IPS-18c (cell line): ENCODE results near the gene ATP5F1D.
"Not testable (repeated sequence)": the region's sequence is repeated elsewhere in the genome, so short reads cannot be mapped to it uniquely, and the experiment has no call there.

Source experiments
- H3K4me3 ChIP-seq: 2 replicates; pipeline ENCODE4 v1.7.0; 2013; ENCODE audit warnings: low read depth, mild to moderate bottlenecking, low read length, moderate library complexity; ENCODE audit not compliant: insufficient read depth
- H3K9me3 ChIP-seq: one replicate; pipeline ENCODE4 v1.6.1; 2013; ENCODE audit warnings: mild to moderate bottlenecking, low read length, moderate library complexity; ENCODE audit not compliant: control insufficient read depth, insufficient read depth

The ATP5F1D gene

GRCh38 chr19:1239420-1239795 lies 2.1 kb upstream of the ATP5F1D start:
- no peaks in the 10 kb centered on the region for H3K9me3 ChIP-seq
- peak overlapping the region; percentile 72; the same call in 1 of the 2 replicates for H3K4me3 ChIP-seq

DNA sequence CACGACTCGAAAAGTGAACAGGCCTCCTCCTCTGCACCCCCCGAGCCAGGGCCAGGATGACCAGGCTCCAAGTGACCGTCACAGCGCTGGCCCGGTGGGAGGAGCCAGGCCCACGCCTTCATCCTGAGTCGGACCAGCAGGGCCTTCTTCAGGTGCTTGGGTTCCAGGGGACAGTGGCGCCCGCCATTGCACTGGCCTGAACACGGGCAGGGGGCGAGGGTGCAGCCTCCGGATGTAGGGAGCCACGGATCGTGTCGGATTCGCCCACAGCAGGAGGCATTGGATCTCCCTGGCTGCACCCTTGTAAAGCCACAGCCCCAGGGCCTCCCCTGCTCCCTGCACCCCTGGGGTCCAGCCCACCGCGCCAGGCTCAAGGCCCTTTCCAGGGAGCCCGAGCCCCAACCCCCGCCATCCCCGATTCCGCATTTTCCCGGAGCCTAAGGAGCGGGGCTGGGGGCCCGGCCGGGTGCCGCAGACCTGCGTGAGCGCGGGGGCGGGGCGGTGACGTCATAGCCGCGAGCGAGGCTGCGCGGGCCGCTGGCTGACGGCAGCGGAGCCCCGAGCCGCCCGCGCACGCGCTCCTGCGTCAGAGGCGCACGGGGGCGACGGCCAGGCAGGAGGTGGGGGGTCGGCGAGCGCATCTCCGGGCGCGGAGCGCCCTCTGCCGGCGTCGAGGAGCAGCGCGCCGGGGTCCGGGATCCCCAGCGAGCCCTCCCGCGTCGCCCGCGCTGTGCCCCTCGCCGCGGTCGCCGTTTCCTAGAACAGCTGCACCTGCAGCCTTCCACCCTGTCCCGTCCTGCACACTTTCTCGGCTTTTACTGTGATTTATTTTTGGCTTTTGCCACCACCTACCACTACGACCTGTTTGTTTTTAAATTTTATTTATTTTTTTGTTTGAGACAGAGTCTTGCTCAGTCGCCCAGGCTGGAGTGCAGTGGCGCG lies 1.5 kb upstream of the ATP5F1D start:
- no peaks in the 10 kb centered on the region for H3K9me3 ChIP-seq
- peak overlapping the region; percentile 72 for H3K4me3 ChIP-seq

DNA sequence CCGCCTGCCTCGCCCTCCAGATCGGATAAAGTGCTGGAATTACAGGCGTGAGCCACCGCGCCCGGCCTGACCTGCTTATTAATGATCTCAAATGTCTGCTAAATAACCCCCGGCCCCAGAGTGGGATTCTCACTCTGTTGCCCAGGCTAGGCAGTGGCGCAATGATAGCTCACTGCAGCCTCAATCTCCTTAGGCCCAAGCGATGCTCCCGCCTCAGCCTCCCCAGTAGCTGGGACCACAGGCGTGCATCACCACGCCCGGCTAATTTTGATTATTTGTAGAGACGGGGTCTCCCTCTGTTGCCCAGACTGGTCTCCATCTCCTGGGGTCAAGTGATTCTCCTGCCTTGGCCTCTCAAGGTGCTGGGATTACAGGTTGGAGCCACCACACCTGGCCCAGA lies 626 bp upstream of the ATP5F1D start:
- no peaks in the 10 kb centered on the region for H3K9me3 ChIP-seq
- no peak overlapping the region; the same call in 1 of the 2 replicates for H3K4me3 ChIP-seq

DNA sequence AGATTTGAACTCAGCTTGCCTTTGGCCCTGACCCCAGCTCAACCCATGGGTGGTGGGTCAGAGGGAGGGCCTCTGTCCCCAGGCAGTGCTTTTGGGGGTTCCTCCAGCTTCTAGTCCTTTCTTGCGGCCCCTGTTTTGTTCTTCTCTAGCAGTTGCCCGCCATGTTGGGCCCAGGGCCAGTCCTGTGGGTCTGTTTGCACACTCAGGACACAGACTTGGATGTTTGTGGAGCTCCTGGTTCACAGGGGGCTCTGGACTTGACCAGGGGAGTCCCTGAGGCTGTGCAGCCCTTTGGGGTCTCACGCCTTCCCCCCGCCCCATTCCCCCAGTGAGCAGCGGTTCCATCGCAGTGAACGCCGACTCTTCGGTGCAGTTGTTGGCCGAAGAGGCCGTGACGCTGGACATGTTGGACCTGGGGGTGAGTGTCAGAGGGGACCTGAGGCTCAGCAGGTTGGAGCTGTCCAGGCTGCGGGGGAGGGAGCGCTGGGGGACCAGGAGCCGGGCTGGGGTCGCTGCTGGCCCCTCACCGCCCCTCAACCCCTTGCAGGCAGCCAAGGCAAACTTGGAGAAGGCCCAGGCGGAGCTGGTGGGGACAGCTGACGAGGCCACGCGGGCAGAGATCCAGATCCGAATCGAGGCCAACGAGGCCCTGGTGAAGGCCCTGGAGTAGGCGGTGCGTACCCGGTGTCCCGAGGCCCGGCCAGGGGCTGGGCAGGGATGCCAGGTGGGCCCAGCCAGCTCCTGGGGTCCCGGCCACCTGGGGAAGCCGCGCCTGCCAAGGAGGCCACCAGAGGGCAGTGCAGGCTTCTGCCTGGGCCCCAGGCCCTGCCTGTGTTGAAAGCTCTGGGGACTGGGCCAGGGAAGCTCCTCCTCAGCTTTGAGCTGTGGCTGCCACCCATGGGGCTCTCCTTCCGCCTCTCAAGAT lies 2.5 kb downstream of the ATP5F1D start:
- Histone ChIP-seq H3K9me3 (no peaks in the 10 kb centered on the region), H3K4me3 (no peak overlapping the region)

- Histone ChIP-seq H3K9me3 (peaks cover 2% of the 10 kb centered on the region), H3K4me3 (no peak overlapping the region)
These were observed 3.3 kb downstream of the ATP5F1D start for GRCh38 chr19:1244693-1245451.

DNA sequence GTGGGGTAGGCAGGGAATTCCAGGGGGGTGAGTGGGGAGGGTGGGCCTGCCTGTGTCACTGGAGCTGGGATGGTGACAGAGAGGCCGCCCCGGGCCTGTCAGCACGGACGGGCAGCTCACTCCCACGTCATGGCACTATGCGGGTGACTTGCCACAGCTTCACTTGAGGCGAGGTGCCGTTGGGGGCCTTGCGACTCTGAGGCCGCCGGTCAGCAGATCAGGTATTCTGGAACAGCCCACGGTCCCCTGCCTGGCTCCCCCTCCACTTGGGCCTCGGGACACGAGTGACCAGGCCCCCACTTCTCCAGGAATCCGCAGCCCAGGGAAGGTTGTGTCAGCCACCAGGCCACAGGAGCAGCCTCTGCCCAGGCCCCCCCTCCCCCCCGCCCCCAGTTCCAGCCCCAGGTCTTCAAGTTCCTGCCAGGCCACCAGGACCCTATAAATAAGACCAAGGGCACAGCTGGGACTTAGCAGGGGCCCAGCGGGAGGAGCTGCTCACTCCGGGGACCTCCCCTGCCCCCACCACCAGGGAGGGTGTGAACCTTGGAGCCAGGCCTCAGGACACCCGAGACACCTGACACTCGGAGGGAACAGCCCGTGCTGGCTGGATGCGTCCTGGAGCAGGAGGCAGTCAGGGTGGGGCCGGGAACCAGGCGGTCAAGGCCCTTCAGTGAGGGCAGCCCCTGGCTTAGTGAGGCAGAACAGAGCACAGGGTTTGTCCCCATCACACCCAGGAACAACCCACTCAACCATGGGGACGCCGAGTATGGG lies 4.1 kb downstream of the ATP5F1D start:
- Histone ChIP-seq H3K9me3 (peaks cover 2% of the 10 kb centered on the region), H3K4me3 (no peak overlapping the region)

GRCh38 chr19:1246265-1247087 lies 4.9 kb downstream of the ATP5F1D start:
- H3K4me3 ChIP-seq, H3K9me3 ChIP-seq: not testable (repeated sequence)

- Histone ChIP-seq H3K9me3 (peaks cover 2% of the 10 kb centered on the region), H3K4me3 (peak overlapping the region; percentile 76; the same call in 1 of the 2 replicates)
These were observed 6.2 kb downstream of the ATP5F1D start for GRCh38 chr19:1247748-1248138.

GRCh38 chr19:1248139-1248785 lies 6.7 kb downstream of the ATP5F1D start, which contains the start of gene MIDN:
Gene MIDN (plus strand): TSS chr19:1248583. CDS start chr19:1250297, 1,714 bp downstream.
- Histone ChIP-seq H3K9me3 (peaks cover 2% of the 10 kb centered on the region), H3K4me3 (peak within 1 kb of the TSS; percentile 76)

DNA sequence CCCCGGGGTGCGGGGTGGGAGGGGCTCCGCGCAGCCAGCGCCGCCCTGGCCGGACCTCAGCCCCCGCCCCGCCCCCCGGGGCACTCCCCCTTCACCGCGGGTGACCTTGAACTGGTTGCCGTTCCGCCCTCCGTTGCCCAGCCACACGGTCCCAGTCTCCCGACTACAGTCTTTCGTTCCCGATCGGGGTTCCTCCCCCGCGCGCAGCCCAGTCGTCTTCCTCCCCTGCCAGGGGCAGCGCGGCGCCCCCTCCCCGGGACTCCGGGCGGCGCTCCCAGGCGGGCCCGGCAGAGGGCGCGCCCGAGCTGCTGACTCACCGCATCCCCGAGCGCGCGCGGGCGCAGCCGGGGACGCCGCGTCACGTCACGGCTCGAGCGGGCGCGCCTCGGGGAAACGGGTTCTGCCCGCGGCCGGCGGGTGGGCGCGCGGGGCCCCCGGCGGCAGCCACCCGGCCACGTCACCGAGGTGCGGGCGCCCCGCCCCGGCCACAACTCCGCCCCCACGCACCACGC lies 7.3 kb downstream of the ATP5F1D start:
- peak overlapping the region; percentile 76 for H3K4me3 ChIP-seq
- H3K9me3 ChIP-seq, result peaks cover 2% of the 10 kb centered on the region

- Histone ChIP-seq H3K4me3 (peak overlapping the region; percentile 84), H3K9me3 (peaks cover 2% of the 10 kb centered on the region)
These were observed 7.9 kb downstream of the ATP5F1D start for GRCh38 chr19:1249298-1249989.

DNA sequence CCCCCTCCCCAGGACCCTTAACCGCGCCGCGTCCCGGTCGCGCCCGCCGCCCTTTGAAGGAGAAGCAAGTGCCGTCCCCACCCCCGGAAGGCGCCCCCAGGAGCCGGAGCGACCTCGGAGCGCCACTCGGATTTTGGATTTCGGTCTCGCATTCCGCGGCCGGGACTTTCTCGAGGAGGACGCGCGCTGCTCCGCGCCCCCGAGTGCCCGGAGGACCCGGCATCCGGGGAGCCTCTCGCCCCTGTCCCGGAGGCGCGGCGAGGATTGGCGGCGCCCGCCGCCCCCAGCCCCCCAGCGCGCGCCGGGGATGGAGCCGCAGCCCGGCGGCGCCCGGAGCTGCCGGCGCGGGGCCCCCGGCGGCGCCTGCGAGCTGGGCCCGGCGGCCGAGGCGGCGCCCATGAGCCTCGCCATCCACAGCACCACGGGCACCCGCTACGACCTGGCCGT lies 8.5 kb downstream of the ATP5F1D start:
- Histone ChIP-seq H3K4me3 (peak overlapping the region; percentile 84), H3K9me3 (peaks cover 2% of the 10 kb centered on the region)

DNA sequence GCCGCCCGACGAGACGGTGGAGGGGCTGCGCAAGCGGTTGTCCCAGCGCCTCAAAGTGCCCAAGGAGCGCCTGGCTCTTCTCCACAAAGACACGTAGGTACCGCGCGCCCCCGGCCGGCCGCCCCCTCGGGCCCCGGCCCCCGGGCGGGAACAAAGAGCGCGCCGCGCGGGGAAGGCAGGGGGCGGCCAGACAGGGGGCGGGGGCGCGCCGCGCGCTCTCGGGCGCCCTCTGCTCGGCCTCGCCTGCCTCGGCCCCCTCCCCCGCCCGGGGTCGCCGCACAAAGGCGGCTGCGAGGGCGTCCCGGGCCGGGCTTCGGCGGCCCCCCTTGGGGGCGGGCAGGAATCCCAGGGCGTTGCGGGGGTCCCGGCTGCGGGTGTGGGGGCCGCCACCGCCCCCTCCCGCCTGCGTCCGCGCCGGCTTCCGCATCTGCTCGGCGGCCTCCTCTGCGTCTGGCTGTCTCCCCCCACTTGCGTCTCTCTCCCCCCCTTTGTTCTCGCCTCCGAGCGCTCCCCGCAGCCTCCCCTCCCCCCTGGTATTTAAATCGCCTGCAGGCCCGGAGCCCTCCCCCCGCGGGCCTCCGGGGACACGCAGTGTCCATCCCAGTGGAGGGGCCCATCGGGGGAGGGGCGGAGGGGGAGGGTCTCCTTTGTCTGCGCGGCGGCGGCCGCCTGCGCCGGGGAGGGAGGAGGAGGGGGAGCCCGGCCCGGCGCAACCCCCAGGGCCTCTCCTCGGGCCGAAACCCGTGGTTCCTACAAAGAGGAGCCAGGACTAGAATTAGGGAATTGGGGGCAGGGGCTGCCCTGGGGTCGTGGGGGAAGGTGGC lies 9.1 kb downstream of the ATP5F1D start:
- Histone ChIP-seq H3K9me3 (peaks cover 2% of the 10 kb centered on the region), H3K4me3 (peak overlapping the region; percentile 84)
